ENCODE results near the gene SLC24A4. TPM values are rescaled to one million over a fixed set of nuclear protein-coding genes. Genes with fewer than 3 reads are reported as not detected.

SLC24A4 gene
- polyA plus RNA-seq, 4 donors: 0.20 to 0.37 (median 0.27) TPM

- DNase-seq (ENCODE audit: low read depth in 4 of 4, low spot score in 2 of 4): no peak
Measured at GRCh38 chr14:92430686-92431085, 107.7 kb downstream of the SLC24A4 start.

- DNase-seq (ENCODE audit: low read depth in 4 of 4, low spot score in 2 of 4): no peak
Measured at GRCh38 chr14:92431199-92431725, 108.3 kb downstream of the SLC24A4 start.

- no peak for DNase-seq (ENCODE audit: low read depth in 4 of 4, low spot score in 2 of 4)
Measured at GRCh38 chr14:92433407-92433806, 110.4 kb downstream of the SLC24A4 start.

GRCh38 chr14:92435154-92435553 is 112.2 kb downstream of the SLC24A4 start:
- no peak for DNase-seq (ENCODE audit: low read depth in 4 of 4, low spot score in 2 of 4)

- no peak for DNase-seq (ENCODE audit: low read depth in 4 of 4, low spot score in 2 of 4)
Measured at GRCh38 chr14:92436115-92436776, 113.3 kb downstream of the SLC24A4 start.

- no peak for DNase-seq (ENCODE audit: low read depth in 4 of 4, low spot score in 2 of 4)
Measured at GRCh38 chr14:92437309-92437708, 114.3 kb downstream of the SLC24A4 start.

GRCh38 chr14:92437729-92438285 is 114.8 kb downstream of the SLC24A4 start:
- DNase-seq (ENCODE audit: low read depth in 4 of 4, low spot score in 2 of 4): peak in 3 of 4 donors; percentile 24 to 38 (median 29)

GRCh38 chr14:92439537-92440344 is 116.8 kb downstream of the SLC24A4 start:
- DNase-seq (ENCODE audit: low read depth in 4 of 4, low spot score in 2 of 4): no peak

- no peak for DNase-seq (ENCODE audit: low read depth in 4 of 4, low spot score in 2 of 4)
Measured at GRCh38 chr14:92440345-92441003, 117.5 kb downstream of the SLC24A4 start.

- no peak for DNase-seq (ENCODE audit: low read depth in 4 of 4, low spot score in 2 of 4)
Measured at GRCh38 chr14:92441751-92442504, 119.0 kb downstream of the SLC24A4 start.

GRCh38 chr14:92443167-92443566 is 120.2 kb downstream of the SLC24A4 start:
- no peak for DNase-seq (ENCODE audit: low read depth in 4 of 4, low spot score in 2 of 4)

GRCh38 chr14:92443741-92444140 is 120.8 kb downstream of the SLC24A4 start:
- no peak for DNase-seq (ENCODE audit: low read depth in 4 of 4, low spot score in 2 of 4)

- DNase-seq (ENCODE audit: low read depth in 4 of 4, low spot score in 2 of 4): no peak
Measured at GRCh38 chr14:92446771-92447170, 123.8 kb downstream of the SLC24A4 start.

GRCh38 chr14:92447416-92448197 is 124.6 kb downstream of the SLC24A4 start:
- no peak for DNase-seq (ENCODE audit: low read depth in 4 of 4, low spot score in 2 of 4)

- DNase-seq (ENCODE audit: low read depth in 4 of 4, low spot score in 2 of 4): no peak
Measured at GRCh38 chr14:92448786-92449185, 125.8 kb downstream of the SLC24A4 start.

GRCh38 chr14:92449404-92450181 is 126.6 kb downstream of the SLC24A4 start:
- DNase-seq (ENCODE audit: low read depth in 4 of 4, low spot score in 2 of 4): no peak

- DNase-seq (ENCODE audit: low read depth in 4 of 4, low spot score in 2 of 4): no peak
Measured at GRCh38 chr14:92450351-92451070, 127.5 kb downstream of the SLC24A4 start.

- DNase-seq (ENCODE audit: low read depth in 4 of 4, low spot score in 2 of 4): no peak
Measured at GRCh38 chr14:92451245-92451644, 128.3 kb downstream of the SLC24A4 start.
